NCI-H69 (cell line): ENCODE data around the gene PTP4A1.
"Not testable (repeated sequence)": the region's sequence is repeated elsewhere in the genome, so short reads cannot be mapped to it uniquely, and the experiment has no call there.

Source experiments
- DNase-seq: peaks from one replicate; lab custom pipeline; 2025; lab: John Stamatoyannopoulos, UW

The PTP4A1 gene

GRCh38 chr6:63572044-63572746 lies at the start of gene PTP4A1, which contains the start of gene LOC128125822:
PTP4A1 (plus strand) TSS chr6:63572480; CDS start chr6:63576881, 4,401 bp downstream.
LOC128125822 (plus strand) TSS chr6:63572480.
- DNase-seq: peak; percentile 99

- DNase-seq: not testable (repeated sequence)
These were observed 49.4 kb upstream of the PTP4A1 start for GRCh38 chr6:63522911-63523287.

- no peak for DNase-seq
These were observed 48.6 kb upstream of the PTP4A1 start for GRCh38 chr6:63523630-63524029.

- DNase-seq: peak; percentile 17
These were observed 46.9 kb upstream of the PTP4A1 start for GRCh38 chr6:63525186-63525878.

- no peak for DNase-seq
These were observed 45.3 kb upstream of the PTP4A1 start for GRCh38 chr6:63526931-63527330.

- peak; percentile 42 for DNase-seq
These were observed 44.4 kb upstream of the PTP4A1 start for GRCh38 chr6:63527658-63528514.

GRCh38 chr6:63529498-63529897 lies 42.8 kb upstream of the PTP4A1 start:
- no peak for DNase-seq

GRCh38 chr6:63530182-63530581 lies 42.1 kb upstream of the PTP4A1 start:
- peak; percentile 65 for DNase-seq

- DNase-seq: no peak
These were observed 41.3 kb upstream of the PTP4A1 start for GRCh38 chr6:63530991-63531390.

- no peak for DNase-seq
These were observed 39.3 kb upstream of the PTP4A1 start for GRCh38 chr6:63533026-63533425.

GRCh38 chr6:63533952-63534351 lies 38.3 kb upstream of the PTP4A1 start:
- DNase-seq: no peak

- DNase-seq: peak; percentile 66
These were observed 34.9 kb upstream of the PTP4A1 start for GRCh38 chr6:63537201-63537958.

- no peak for DNase-seq
These were observed 34.4 kb upstream of the PTP4A1 start for GRCh38 chr6:63537959-63538300.

GRCh38 chr6:63538550-63538949 lies 33.7 kb upstream of the PTP4A1 start:
- no peak for DNase-seq

- DNase-seq: no peak
These were observed 29.3 kb upstream of the PTP4A1 start for GRCh38 chr6:63543001-63543400.

GRCh38 chr6:63543982-63544381 lies 28.3 kb upstream of the PTP4A1 start:
- no peak for DNase-seq

GRCh38 chr6:63546236-63546635 lies 26.0 kb upstream of the PTP4A1 start:
- no peak for DNase-seq

- DNase-seq: no peak
These were observed 25.6 kb upstream of the PTP4A1 start for GRCh38 chr6:63546697-63547096.

GRCh38 chr6:63549076-63549475 lies 23.2 kb upstream of the PTP4A1 start:
- no peak for DNase-seq

GRCh38 chr6:63553208-63553607 lies 19.1 kb upstream of the PTP4A1 start:
- no peak for DNase-seq

GRCh38 chr6:63553900-63554299 lies 18.4 kb upstream of the PTP4A1 start:
- DNase-seq: no peak

- DNase-seq: no peak
These were observed 17.5 kb upstream of the PTP4A1 start for GRCh38 chr6:63554782-63555181.
